ENCODE measurements around the gene DGAT2L6. TPM values are rescaled to one million over a fixed set of nuclear protein-coding genes. Genes with fewer than 3 reads are reported as not detected.

DGAT2L6 gene
- not detected in 2 replicates for total RNA-seq (ENCODE audit: low replicate concordance)
- long read RNA-seq = 0 reads

- peaks cover 4% of the 10 kb centered on the region for H3K9me3 Mint-ChIP-seq
- no peak within 1 kb of the TSS for H3K4me3 Mint-ChIP-seq
- H3K27ac Mint-ChIP-seq = no peak within 1 kb of the TSS
- no peak for DNase-seq (ENCODE audit: extremely low spot score, unreplicated experiment)
- TF ChIP-seq CTCF (conservative IDR thresholded peaks at IDR 0.05) = no peak
- peaks cover 4% of the 10 kb centered on the region for H3K27me3 Mint-ChIP-seq
- no peaks in the 10 kb centered on the region for H3K36me3 Mint-ChIP-seq
- no peaks in the 10 kb centered on the region for H3K4me1 Mint-ChIP-seq (ENCODE audit: unreplicated experiment)
Observed at GRCh38 chrX:70176938-70177533, at the start of gene DGAT2L6. Gene DGAT2L6, plus strand, starts transcription at chrX:70177483. Its CDS starts 100 bp downstream, at chrX:70177583.

GRCh38 chrX:70128071-70128470 lies 49.2 kb upstream of the DGAT2L6 start:
- Mint-ChIP-seq H3K36me3 (no peaks in the 10 kb centered on the region), H3K4me3 (no peak overlapping the region), H3K9me3 (no peaks in the 10 kb centered on the region), H3K27me3 (no peaks in the 10 kb centered on the region), H3K4me1 (ENCODE audit: unreplicated experiment) (no peaks in the 10 kb centered on the region), H3K27ac (no peak overlapping the region)
- TF ChIP-seq CTCF (conservative IDR thresholded peaks at IDR 0.05) = no peak
- DNase-seq (ENCODE audit: extremely low spot score, unreplicated experiment) = no peak

- no peak for DNase-seq (ENCODE audit: extremely low spot score, unreplicated experiment)
- no peaks in the 10 kb centered on the region for H3K36me3 Mint-ChIP-seq
- H3K9me3 Mint-ChIP-seq = no peaks in the 10 kb centered on the region
- H3K4me3 Mint-ChIP-seq = no peak overlapping the region
- no peak overlapping the region for H3K27ac Mint-ChIP-seq
- H3K4me1 Mint-ChIP-seq (ENCODE audit: unreplicated experiment) = no peaks in the 10 kb centered on the region
- TF ChIP-seq CTCF (conservative IDR thresholded peaks at IDR 0.05) = no peak
- no peaks in the 10 kb centered on the region for H3K27me3 Mint-ChIP-seq
Observed at GRCh38 chrX:70129816-70130215, 47.5 kb upstream of the DGAT2L6 start.

GRCh38 chrX:70132224-70132623 lies 45.1 kb upstream of the DGAT2L6 start:
- no peak overlapping the region for H3K27ac Mint-ChIP-seq

GRCh38 chrX:70132877-70133302 lies 44.4 kb upstream of the DGAT2L6 start:
- TF ChIP-seq CTCF (conservative IDR thresholded peaks at IDR 0.05) = no peak
- no peaks in the 10 kb centered on the region for H3K9me3 Mint-ChIP-seq
- DNase-seq (ENCODE audit: extremely low spot score, unreplicated experiment) = no peak
- H3K4me1 Mint-ChIP-seq (ENCODE audit: unreplicated experiment) = no peaks in the 10 kb centered on the region
- peak overlapping the region; percentile 96 for H3K27ac Mint-ChIP-seq
- H3K36me3 Mint-ChIP-seq = peaks cover 12% of the 10 kb centered on the region
- no peaks in the 10 kb centered on the region for H3K27me3 Mint-ChIP-seq
- H3K4me3 Mint-ChIP-seq = peak overlapping the region; percentile 100

More at GRCh38 chrX:70132224-70132623, 45.1 kb upstream of the DGAT2L6 start:
- Mint-ChIP-seq H3K4me1 (ENCODE audit: unreplicated experiment) (no peaks in the 10 kb centered on the region), H3K4me3 (peak overlapping the region; percentile 67), H3K27me3 (no peaks in the 10 kb centered on the region), H3K36me3 (peaks cover 10% of the 10 kb centered on the region), H3K9me3 (no peaks in the 10 kb centered on the region)
- no peak for TF ChIP-seq CTCF (conservative IDR thresholded peaks at IDR 0.05)
- no peak for DNase-seq (ENCODE audit: extremely low spot score, unreplicated experiment)
